BLaER1 treated with 17β-estradiol and CSF1 and Interleukin-3, amounts not matched to agents 10 nM and 100 nM (cell line): ENCODE data around the gene HMG20B.
A peak's percentile ranks its signal among the peaks of the same experiment; 100 is the strongest.

Experiments
- H3K27ac ChIP-seq, 11 experiments: shearing (Covaris generic); formaldehyde crosslinking; 2 replicates each; pipeline ENCODE4 v1.8.1; 2022
- H3K27me3 ChIP-seq, 11 experiments: shearing (Covaris generic); formaldehyde crosslinking; 2 replicates each; pipeline ENCODE4 v1.8.1; 2022
- H3K36me3 ChIP-seq, 11 experiments: shearing (Covaris generic); formaldehyde crosslinking; 2 replicates each; pipeline ENCODE4 v1.8.1; 2022
- H3K4me1 ChIP-seq, 10 experiments: shearing (Covaris generic); formaldehyde crosslinking; 2 replicates each; pipeline ENCODE4 v1.8.1; 2022
- H3K4me2 ChIP-seq, 11 experiments: shearing (Covaris generic); formaldehyde crosslinking; 2 replicates each; pipeline ENCODE4 v1.8.1; 2022
- H3K4me3 ChIP-seq, 10 experiments: shearing (Covaris generic); formaldehyde crosslinking; 2 replicates each; pipeline ENCODE4 v1.8.1; 2022
- H3K9ac ChIP-seq, 11 experiments: shearing (Covaris generic); formaldehyde crosslinking; 2 replicates each; pipeline ENCODE4 v1.8.1; 2022
- H3K9me3 ChIP-seq, 11 experiments: shearing (Covaris generic); formaldehyde crosslinking; replicated peaks in 1 of 11; 2 replicates each; pipeline ENCODE4 v1.8.1; 2022
- H4K20me1 ChIP-seq, 11 experiments: shearing (Covaris generic); formaldehyde crosslinking; 2 replicates each; pipeline ENCODE4 v1.8.1; 2022
- Cebpa-rat ChIP-seq, 11 experiments: shearing (Covaris generic); IDR thresholded peaks; 2 replicates each; pipeline ENCODE4 v1.8.1; 2022

The HMG20B gene

GRCh38 chr19:3608079-3608641 lies 35.4 kb downstream of the HMG20B start:
- H4K20me1 ChIP-seq = peaks cover 0 to 42% (median 18%) of the 10 kb centered on the region in 11 experiments; a peak in 14 of 22 replicates
- peaks cover 13 to 28% (median 25%) of the 10 kb centered on the region in 11 experiments for H3K27me3 ChIP-seq
- no peak for TF ChIP-seq Cebpa-rat (IDR thresholded peaks at IDR 0.05)
- H3K9ac ChIP-seq = peak overlapping the region in 6 of 11 experiments; percentile 6 to 59 (median 38); a peak in 6 of 22 replicates
- peaks cover 55 to 88% (median 83%) of the 10 kb centered on the region in 10 experiments for H3K4me1 ChIP-seq
- H3K9me3 ChIP-seq = no peaks in the 10 kb centered on the region; a peak in 1 of 22 replicates
- H3K4me2 ChIP-seq = peak overlapping the region; percentile 79 to 98 (median 92)
- H3K27ac ChIP-seq = peak overlapping the region in 10 of 11 experiments; percentile 21 to 76 (median 48); a peak in 15 of 22 replicates
- H3K4me3 ChIP-seq = peak overlapping the region in 3 of 10 experiments; percentile 28 to 68 (median 50); a peak in 3 of 20 replicates
- H3K36me3 ChIP-seq = peaks cover 17 to 29% (median 22%) of the 10 kb centered on the region in 11 experiments

- H3K9me3 ChIP-seq = no peaks in the 10 kb centered on the region; a peak in 1 of 22 replicates
- peaks cover 0 to 48% (median 22%) of the 10 kb centered on the region in 11 experiments; a peak in 14 of 22 replicates for H4K20me1 ChIP-seq
- H3K27me3 ChIP-seq = peaks cover 13 to 28% (median 25%) of the 10 kb centered on the region in 11 experiments
- H3K27ac ChIP-seq = peak overlapping the region in 10 of 11 experiments; percentile 47 to 76 (median 70); a peak in 18 of 22 replicates
- H3K36me3 ChIP-seq = peaks cover 17 to 35% (median 28%) of the 10 kb centered on the region in 11 experiments
- peak overlapping the region in 5 of 10 experiments; percentile 7 to 68 (median 34); a peak in 5 of 20 replicates for H3K4me3 ChIP-seq
- H3K4me2 ChIP-seq = peak overlapping the region; percentile 79 to 98 (median 92)
- peak overlapping the region in 10 of 11 experiments; percentile 36 to 65 (median 54); a peak in 11 of 22 replicates for H3K9ac ChIP-seq
- no peak for TF ChIP-seq Cebpa-rat (IDR thresholded peaks at IDR 0.05)
- peaks cover 55 to 82% (median 77%) of the 10 kb centered on the region in 10 experiments for H3K4me1 ChIP-seq
Observed at GRCh38 chr19:3608750-3609322, 36.1 kb downstream of the HMG20B start.

- Histone ChIP-seq H3K27me3 (peaks cover 13 to 26% (median 24%) of the 10 kb centered on the region in 11 experiments), H3K9ac (peak overlapping the region in 7 of 11 experiments; percentile 5 to 59 (median 43); a peak in 7 of 22 replicates), H3K27ac (peak overlapping the region in 8 of 11 experiments; percentile 59 to 76 (median 72); a peak in 14 of 22 replicates), H3K36me3 (peaks cover 17 to 44% (median 34%) of the 10 kb centered on the region in 11 experiments), H3K4me3 (peak overlapping the region in 2 of 10 experiments; percentile 1 to 36; a peak in 1 of 20 replicates), H4K20me1 (peaks cover 0 to 58% (median 25%) of the 10 kb centered on the region in 11 experiments; a peak in 14 of 22 replicates), H3K4me2 (peak overlapping the region; percentile 79 to 98 (median 92)), H3K4me1 (peaks cover 49 to 73% (median 65%) of the 10 kb centered on the region in 10 experiments), H3K9me3 (no peaks in the 10 kb centered on the region; a peak in 1 of 22 replicates)
- no peak for TF ChIP-seq Cebpa-rat (IDR thresholded peaks at IDR 0.05)
Observed at GRCh38 chr19:3609779-3610719, 37.3 kb downstream of the HMG20B start.

GRCh38 chr19:3610745-3611717 lies 38.3 kb downstream of the HMG20B start:
- peak overlapping the region in 10 of 11 experiments; percentile 79 to 98 (median 91); a peak in 20 of 22 replicates for H3K4me2 ChIP-seq
- peak overlapping the region in 5 of 11 experiments; percentile 5 to 59 (median 36); a peak in 4 of 22 replicates for H3K9ac ChIP-seq
- H3K27ac ChIP-seq = peak overlapping the region in 7 of 11 experiments; percentile 2 to 76 (median 72); a peak in 7 of 22 replicates
- H3K4me3 ChIP-seq = no peak overlapping the region
- peaks cover 17 to 54% (median 42%) of the 10 kb centered on the region in 11 experiments for H3K36me3 ChIP-seq
- no peaks in the 10 kb centered on the region; a peak in 1 of 22 replicates for H3K9me3 ChIP-seq
- H3K27me3 ChIP-seq = peaks cover 3 to 18% (median 15%) of the 10 kb centered on the region in 11 experiments
- no peak for TF ChIP-seq Cebpa-rat (IDR thresholded peaks at IDR 0.05)
- H3K4me1 ChIP-seq = peaks cover 39 to 63% (median 55%) of the 10 kb centered on the region in 10 experiments
- H4K20me1 ChIP-seq = peaks cover 0 to 66% (median 28%) of the 10 kb centered on the region in 11 experiments; a peak in 14 of 22 replicates

- Histone ChIP-seq H3K27me3 (peaks cover 0 to 10% (median 7%) of the 10 kb centered on the region in 11 experiments; a peak in 17 of 22 replicates), H3K36me3 (peaks cover 17 to 61% (median 42%) of the 10 kb centered on the region in 11 experiments), H3K4me2 (peak overlapping the region in 2 of 11 experiments; percentile 85 to 98; a peak in 2 of 22 replicates), H3K27ac (no peak overlapping the region), H3K4me1 (peaks cover 38 to 57% (median 52%) of the 10 kb centered on the region in 10 experiments), H4K20me1 (peaks cover 0 to 68% (median 28%) of the 10 kb centered on the region in 11 experiments; a peak in 14 of 22 replicates), H3K4me3 (no peak overlapping the region), H3K9me3 (no peaks in the 10 kb centered on the region; a peak in 1 of 22 replicates), H3K9ac (no peak overlapping the region)
- no peak for TF ChIP-seq Cebpa-rat (IDR thresholded peaks at IDR 0.05)
Observed at GRCh38 chr19:3611841-3612240, 39.1 kb downstream of the HMG20B start.

- no peaks in the 10 kb centered on the region; a peak in 1 of 22 replicates for H3K9me3 ChIP-seq
- peaks cover 17 to 63% (median 42%) of the 10 kb centered on the region in 11 experiments for H3K36me3 ChIP-seq
- peaks cover 0 to 73% (median 29%) of the 10 kb centered on the region in 11 experiments; a peak in 15 of 22 replicates for H4K20me1 ChIP-seq
- peaks cover 0 to 5% (median 2%) of the 10 kb centered on the region in 11 experiments; a peak in 10 of 22 replicates for H3K27me3 ChIP-seq
- no peak overlapping the region for H3K9ac ChIP-seq
- no peak overlapping the region for H3K4me2 ChIP-seq
- H3K4me3 ChIP-seq = no peak overlapping the region
- H3K4me1 ChIP-seq = peaks cover 38 to 57% (median 52%) of the 10 kb centered on the region in 10 experiments
- no peak overlapping the region for H3K27ac ChIP-seq
- no peak for TF ChIP-seq Cebpa-rat (IDR thresholded peaks at IDR 0.05)
Observed at GRCh38 chr19:3612330-3612729, 39.6 kb downstream of the HMG20B start.
